Activated CD8-positive, alpha-beta memory T cell treated with anti-CD3 and anti-CD28 coated beads, Interleukin-2, amount 50 U/mL, for 1 hour (primary cell): ENCODE results near the gene SLC9A9.
"Not testable (repeated sequence)": the region's sequence is repeated elsewhere in the genome, so short reads cannot be mapped to it uniquely, and the experiment has no call there.

ENCODE experiments used
- DNase-seq: peaks from one replicate; pipeline ENCODE4 v3.0.0-alpha.2; 2020; ENCODE audit errors: extremely low read depth

SLC9A9 gene

GRCh38 chr3:143450632-143451031 is 397.6 kb downstream of the SLC9A9 start:
- no peak for DNase-seq

GRCh38 chr3:143447491-143447890 is 400.8 kb downstream of the SLC9A9 start:
- DNase-seq, result no peak

- no peak for DNase-seq
These were observed 403.1 kb downstream of the SLC9A9 start for GRCh38 chr3:143445118-143445517.

- no peak for DNase-seq
These were observed 404.4 kb downstream of the SLC9A9 start for GRCh38 chr3:143443851-143444331.

- no peak for DNase-seq
These were observed 405.3 kb downstream of the SLC9A9 start for GRCh38 chr3:143442814-143443447.

GRCh38 chr3:143441516-143442171 is 406.6 kb downstream of the SLC9A9 start:
- DNase-seq, result no peak

GRCh38 chr3:143439817-143440216 is 408.5 kb downstream of the SLC9A9 start:
- DNase-seq, result no peak

GRCh38 chr3:143437405-143437804 is 410.9 kb downstream of the SLC9A9 start:
- DNase-seq, result no peak

- DNase-seq, result no peak
These were observed 411.9 kb downstream of the SLC9A9 start for GRCh38 chr3:143436231-143436930.

- DNase-seq, result no peak
These were observed 414.4 kb downstream of the SLC9A9 start for GRCh38 chr3:143433787-143434378.

- not testable (repeated sequence) for DNase-seq
These were observed 417.0 kb downstream of the SLC9A9 start for GRCh38 chr3:143431298-143431697.

- DNase-seq, result no peak
These were observed 417.7 kb downstream of the SLC9A9 start for GRCh38 chr3:143430568-143430967.

GRCh38 chr3:143429628-143430514 is 418.4 kb downstream of the SLC9A9 start:
- no peak for DNase-seq

- no peak for DNase-seq
These were observed 420.0 kb downstream of the SLC9A9 start for GRCh38 chr3:143428294-143428693.

GRCh38 chr3:143427631-143428030 is 420.6 kb downstream of the SLC9A9 start:
- no peak for DNase-seq

- DNase-seq, result no peak
These were observed 423.4 kb downstream of the SLC9A9 start for GRCh38 chr3:143424874-143425273.

- no peak for DNase-seq
These were observed 426.7 kb downstream of the SLC9A9 start for GRCh38 chr3:143421556-143421955.

- DNase-seq, result no peak
These were observed 428.7 kb downstream of the SLC9A9 start for GRCh38 chr3:143419611-143420010.

GRCh38 chr3:143418391-143418790 is 429.9 kb downstream of the SLC9A9 start:
- DNase-seq, result no peak

GRCh38 chr3:143416229-143416628 is 432.0 kb downstream of the SLC9A9 start:
- no peak for DNase-seq

- DNase-seq, result no peak
These were observed 433.6 kb downstream of the SLC9A9 start for GRCh38 chr3:143414571-143415253.
